K562 (cell line): ENCODE results near the gene DUSP23. TPM values are rescaled to one million over a fixed set of nuclear protein-coding genes. Genes with fewer than 3 reads are reported as not detected.

ENCODE experiments used
- ATAC-seq: fragments of 200-7000 bp; cut with Tn5 transposase; 3 replicates; pipeline ENCODE4 v1.9.1; 2020; ENCODE audit warnings: moderate library complexity
- BruUV-seq: library from RNA; stranded (reverse); fragments of 400-500 nt; replicated peaks from 2 replicates; lab custom pipeline; 2021; lab: Mats Ljungman, UMichigan
- CTCF ChIA-PET: fragments of 300-600 bp; formaldehyde crosslinking; extraction: SDS; loops from one replicate; lab custom pipeline; 2021; ENCODE audit warnings: low intra/inter-chr PET ratio; lab: Yijun Ruan, JAX
- POLR2A ChIA-PET: fragments of 300-600, 350-650 bp; sonication (Branson Sonifier 250); formaldehyde crosslinking; extraction: SDS; loops from one replicate; lab custom pipeline; 2021; ENCODE audit warnings: antibody characterized with exemption, inconsistent platforms; lab: Yijun Ruan, JAX
- DNase-seq, 4 experiments: peaks; one replicate each; pipeline versions ENCODE4 v3.0.0 to v3.0.0-alpha.2; 2011 to 2018; ENCODE audit warnings: low spot score in 3 of 4, mixed read lengths in 3 of 4; ENCODE audit errors: extremely low read depth in 1 of 4
- FAIRE-seq: peaks from 2 replicates; lab custom pipeline; 2011; peaks lifted over from hg19 to GRCh38; lab: Jason Lieb, UNC
- H2AFZ ChIP-seq: 2 replicates; pipeline ENCODE4 v1.6.0; 2011; ENCODE audit warnings: low read depth, low read length, control low read depth, inconsistent platforms
- H3K27ac ChIP-seq: fragments of 200-600 bp; 3 replicates; pipeline ENCODE4 v1.8.0; 2011; ENCODE audit warnings: low read depth, mild to moderate bottlenecking, control low read depth, inconsistent platforms, low read length, moderate library complexity, mixed read lengths; ENCODE audit errors: extremely low read depth
- H3K27me3 ChIP-seq, 2 experiments: fragments of 300-600 bp in 1 of 2; 2 replicates in 1 of 2; 3 replicates in 1 of 2; pipeline versions ENCODE4 v1.6.0 to v1.8.0; 2011; ENCODE audit warnings: inconsistent platforms in 2 of 2, low read length in 2 of 2, mild to moderate bottlenecking in 1 of 2, mixed read lengths in 1 of 2, moderate library complexity in 1 of 2; ENCODE audit not compliant: control insufficient read depth in 2 of 2, insufficient read depth in 2 of 2
- H3K36me3 ChIP-seq: fragments of 300-600 bp; 3 replicates; pipeline ENCODE4 v1.8.0; 2011; ENCODE audit warnings: mild to moderate bottlenecking, low read length, inconsistent platforms; ENCODE audit not compliant: control insufficient read depth, insufficient read depth
- H3K4me1 ChIP-seq, 2 experiments: fragments of 200-600 bp in 1 of 2; replicated peaks in 1 of 2; 2 replicates in 1 of 2; 3 replicates in 1 of 2; pipeline versions ENCODE4 v1.5.1 to v1.8.0; 2011; ENCODE audit warnings: inconsistent platforms in 2 of 2, low read length in 2 of 2, mild to moderate bottlenecking in 1 of 2, mixed read lengths in 1 of 2, moderate library complexity in 1 of 2; ENCODE audit not compliant: control insufficient read depth in 2 of 2, insufficient read depth in 2 of 2
- H3K4me2 ChIP-seq: 2 replicates; pipeline ENCODE4 v1.6.1; 2011; ENCODE audit warnings: low read length, control low read depth, inconsistent platforms, mixed read lengths; ENCODE audit not compliant: insufficient read depth
- H3K4me3 ChIP-seq: fragments of 200-600 bp; sonication (generic), shearing (Covaris generic); 2 replicates; pipeline ENCODE4 v1.5.1; 2016; ENCODE audit warnings: control low read depth, inconsistent platforms
- H3K79me2 ChIP-seq: fragments of 200-600 bp; 3 replicates; pipeline ENCODE4 v1.8.0; 2011; ENCODE audit warnings: low read length, inconsistent platforms; ENCODE audit not compliant: control insufficient read depth, insufficient read depth
- H3K9ac ChIP-seq, 2 experiments: 2 replicates each; pipeline versions ENCODE4 v1.6.0 to v1.6.1; 2011; ENCODE audit warnings: low read depth in 2 of 2, low read length in 2 of 2, control low read depth in 1 of 2, inconsistent platforms in 1 of 2, mild to moderate bottlenecking in 1 of 2, mixed read lengths in 1 of 2; ENCODE audit not compliant: insufficient read depth in 1 of 2
- H3K9me1 ChIP-seq: one replicate; pipeline ENCODE4 v1.6.0; 2011; ENCODE audit warnings: inconsistent platforms, mild to moderate bottlenecking, low read length, moderate library complexity; ENCODE audit not compliant: control insufficient read depth, insufficient read depth
- H3K9me3 ChIP-seq: replicated peaks from 2 replicates; pipeline ENCODE4 v1.5.1; 2011; ENCODE audit warnings: low read depth, low read length, inconsistent platforms; ENCODE audit not compliant: control insufficient read depth, insufficient read depth
- H4K20me1 ChIP-seq: replicated peaks from 2 replicates; pipeline ENCODE4 v1.6.1; 2011; ENCODE audit warnings: low read length, inconsistent platforms, mixed read lengths; ENCODE audit not compliant: control insufficient read depth, insufficient read depth
- CEBPG ChIP-seq, 3 experiments: fragments of 200-800 bp in 1 of 3; sonication (Bioruptor generic) in 1 of 3; sonication (generic) in 1 of 3; formaldehyde crosslinking in 1 of 3; IDR thresholded peaks in 2 of 3; conservative IDR thresholded peaks in 1 of 3; 2 replicates each; pipeline versions ENCODE4 v1.6.1 to v1.8.0; 2016 to 2022; ENCODE audit warnings: missing compliant biosample characterization in 2 of 3, missing genetic modification characterization in 2 of 3, mild to moderate bottlenecking in 1 of 3, missing genetic modification reagents in 1 of 3
- COPS2 ChIP-seq: fragments of 450-650 bp; conservative IDR thresholded peaks from 2 replicates; pipeline ENCODE4 v1.6.1; 2016; ENCODE audit warnings: mild to moderate bottlenecking, moderate library complexity
- HNRNPUL1 ChIP-seq: fragments of 200-400 bp; formaldehyde crosslinking; IDR thresholded peaks from 2 replicates; pipeline ENCODE4 v1.6.1; 2017; ENCODE audit warnings: low read length
- NR1H2 ChIP-seq: sonication (generic); formaldehyde crosslinking; IDR thresholded peaks from 2 replicates; pipeline ENCODE4 v1.4.0; 2020; ENCODE audit warnings: mild to moderate bottlenecking, missing genetic modification reagents
- TBP ChIP-seq: optimal IDR thresholded peaks from 2 replicates; pipeline ENCODE3; 2011; ENCODE audit warnings: low read depth, low read length, improper control_type of control experiment
- ZNF384 ChIP-seq: IDR thresholded peaks from 2 replicates; pipeline ENCODE4 v1.6.1; 2012; ENCODE audit warnings: low read depth, low read length, improper control_type of control experiment
- ZNF785 ChIP-seq: fragments of 250-450 bp; sonication (Bioruptor Pico); IDR thresholded peaks from 2 replicates; pipeline ENCODE4 v1.4.0; 2020; ENCODE audit warnings: mild to moderate bottlenecking
- WGBS: fragments of 100-300 bp; shearing (Covaris generic); methylation state at CpG from one replicate; pipeline ENCODE4 v1.1.6; 2016; ENCODE audit warnings: low coverage, mixed read lengths; ENCODE audit not compliant: insufficient coverage; ENCODE audit errors: missing lambda C conversion rate; 5-methylcytosine and 5-hydroxymethylcytosine counted together
- in situ Hi-C: fragments of 300-500 bp; cut with MboI; formaldehyde crosslinking; loops from 4 replicates; pipeline ENCODE4 v1.15.0; 2018; ENCODE audit warnings: inconsistent platforms, mixed read lengths
- intact Hi-C: fragments of 100-400 bp; cut with micrococcal nuclease; formaldehyde crosslinking; loops from 2 replicates; pipeline ENCODE4 v1.14.2; 2022
- polyA plus RNA-seq, 8 experiments: library from polyadenylated mRNA; depleted of rRNA in 4 of 8; stranded (reverse) in 5 of 8; unstranded in 3 of 8; fragments of >200 nt; fragmentation: Nextera tagmentation in 2 of 8; fragmentation: Illumina TruSeq in 1 of 8; extraction: Ambion mirVana in 2 of 8; extraction: Trizol in 1 of 8; gene quantifications; 2 replicates each; pipeline versions ENCODE4 v1.2.1 to v1.2.3, GENCODE V29; 2011 to 2014; ENCODE audit warnings: inconsistent platforms in 1 of 8, missing spikeins in 1 of 8
- total RNA-seq, 7 experiments: library from RNA; depleted of rRNA in 6 of 7; stranded (reverse); fragments of >200 nt in 6 of 7; fragmentation: Illumina TruSeq in 2 of 7; extraction: Trizol in 2 of 7; gene quantifications; 2 replicates each; pipeline versions ENCODE4 v1.2.1 to v1.2.3, GENCODE V29; 2011 to 2021; ENCODE audit warnings: low replicate concordance in 1 of 7
- TF ChIP-seq, protein P1 (sequence below): fragments of 450-650 bp; IDR thresholded peaks from 2 replicates; pipeline ENCODE4 v1.6.1; 2016; ENCODE audit warnings: missing biosample characterization, missing genetic modification characterization
- TF ChIP-seq, protein P2 (sequence below): fragments of 450-650 bp; IDR thresholded peaks from 2 replicates; pipeline ENCODE4 v1.6.1; 2016

The DUSP23 gene
- total and polyA plus RNA-seq, 9 of the 15 experiments (the other 6 are each of a cell fraction or from before 2014, with no cell fraction given), result 1.0 to 34.8 (median 13.7) TPM

DNA sequence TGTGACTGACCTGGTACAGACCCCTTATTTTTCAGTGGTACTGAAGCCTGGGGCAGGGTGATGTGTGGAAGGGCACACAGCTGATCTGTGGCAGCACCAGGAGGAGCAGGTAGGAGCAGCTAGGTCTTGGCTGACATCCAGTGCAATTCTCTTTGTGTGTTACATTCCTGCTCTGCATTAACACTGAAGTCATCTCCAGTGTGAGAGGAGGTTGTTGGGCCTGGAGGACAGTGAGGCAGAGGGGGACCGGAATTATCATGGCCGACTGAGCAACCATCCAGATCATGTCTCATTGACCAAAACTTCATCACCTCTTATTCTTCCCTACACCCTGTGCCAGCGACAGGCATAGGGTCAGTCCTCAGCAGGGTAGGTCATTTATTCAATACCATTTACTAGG, 47.4 kb downstream of the DUSP23 start:
- 0% methylated on average over 3 of the region's 3 CpGs for WGBS
- TF ChIP-seq, protein P1, sequence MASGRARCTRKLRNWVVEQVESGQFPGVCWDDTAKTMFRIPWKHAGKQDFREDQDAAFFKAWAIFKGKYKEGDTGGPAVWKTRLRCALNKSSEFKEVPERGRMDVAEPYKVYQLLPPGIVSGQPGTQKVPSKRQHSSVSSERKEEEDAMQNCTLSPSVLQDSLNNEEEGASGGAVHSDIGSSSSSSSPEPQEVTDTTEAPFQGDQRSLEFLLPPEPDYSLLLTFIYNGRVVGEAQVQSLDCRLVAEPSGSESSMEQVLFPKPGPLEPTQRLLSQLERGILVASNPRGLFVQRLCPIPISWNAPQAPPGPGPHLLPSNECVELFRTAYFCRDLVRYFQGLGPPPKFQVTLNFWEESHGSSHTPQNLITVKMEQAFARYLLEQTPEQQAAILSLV (tag), result no peak
- TF ChIP-seq TBP (no peak), NR1H2 (CRISPR knock-in tag) (no peak), CEBPG (CRISPR knock-in tag; IDR thresholded peaks at IDR 0.05) (no peak), CEBPG (tag; conservative IDR thresholded peaks at IDR 0.05 in 1 of 2, IDR thresholded peaks at IDR 0.05 in 1 of 2) (no peak), COPS2 (no peak), ZNF384 (no peak), ZNF785 (CRISPR knock-in tag) (no peak), HNRNPUL1 (no peak)
- TF ChIP-seq, protein P2, sequence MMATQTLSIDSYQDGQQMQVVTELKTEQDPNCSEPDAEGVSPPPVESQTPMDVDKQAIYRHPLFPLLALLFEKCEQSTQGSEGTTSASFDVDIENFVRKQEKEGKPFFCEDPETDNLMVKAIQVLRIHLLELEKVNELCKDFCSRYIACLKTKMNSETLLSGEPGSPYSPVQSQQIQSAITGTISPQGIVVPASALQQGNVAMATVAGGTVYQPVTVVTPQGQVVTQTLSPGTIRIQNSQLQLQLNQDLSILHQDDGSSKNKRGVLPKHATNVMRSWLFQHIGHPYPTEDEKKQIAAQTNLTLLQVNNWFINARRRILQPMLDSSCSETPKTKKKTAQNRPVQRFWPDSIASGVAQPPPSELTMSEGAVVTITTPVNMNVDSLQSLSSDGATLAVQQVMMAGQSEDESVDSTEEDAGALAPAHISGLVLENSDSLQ, result no peak
- TF ChIP-seq, all 486 proteins: peak for 0
- H3K36me3 ChIP-seq, result no peaks in the 10 kb centered on the region
- intact Hi-C loops (no loop called here), in situ Hi-C loops (no loop called here)
- no peak overlapping the region for H3K27ac ChIP-seq
- no peaks in the 10 kb centered on the region for H3K79me2 ChIP-seq
- H3K9ac ChIP-seq, result no peak overlapping the region
- ATAC-seq, result no peak
- H3K9me1 ChIP-seq, result no peaks in the 10 kb centered on the region
- H2AFZ ChIP-seq, result no peak overlapping the region
- DNase-seq, result no peak
- H3K27me3 ChIP-seq, result peaks cover 29 to 92% of the 10 kb centered on the region in 2 experiments; a peak in 4 of 5 replicates
- H3K4me3 ChIP-seq, result no peak overlapping the region
- H4K20me1 ChIP-seq, result no peaks in the 10 kb centered on the region
- no peak overlapping the region for H3K4me2 ChIP-seq
- H3K9me3 ChIP-seq, result no peaks in the 10 kb centered on the region
- no peak for FAIRE-seq
- POLR2A ChIA-PET, result no interaction called here
- peaks cover 0 to 5% of the 10 kb centered on the region in 2 experiments; a peak in 2 of 5 replicates for H3K4me1 ChIP-seq
- CTCF ChIA-PET, result no interaction called here
- no TSS peak for BruUV-seq
